GM12878 (cell line): Measurements from ENCODE around the gene HOXD3. TPM values are rescaled to one million over a fixed set of nuclear protein-coding genes. Genes with fewer than 3 reads are reported as not detected.

Experiments
- ATAC-seq: fragments of 200-7000 bp; cut with Tn5 transposase; 3 replicates; pipeline ENCODE4 v1.9.1; 2020; ENCODE audit warnings: mild to moderate bottlenecking, moderate library complexity
- BruUV-seq: library from RNA; stranded (reverse); fragments of 400-500 nt; replicated peaks from 2 replicates; lab custom pipeline; 2021; lab: Mats Ljungman, UMichigan
- CTCF ChIA-PET: fragments of 300-600 bp; sonication (Branson Sonifier 250); formaldehyde crosslinking; extraction: SDS; loops from one replicate; lab custom pipeline; 2021; ENCODE audit warnings: inconsistent platforms; lab: Yijun Ruan, JAX
- POLR2A ChIA-PET: fragments of 350-600 bp; formaldehyde crosslinking; extraction: SDS; loops from one replicate; lab custom pipeline; 2021; ENCODE audit warnings: inconsistent platforms; lab: Charles Lee
- RAD21 ChIA-PET: fragments of 300-600 bp; sonication (Branson Sonifier 250); formaldehyde crosslinking; loops from one replicate; lab custom pipeline; 2023; ENCODE audit warnings: antibody characterized with exemption; ENCODE audit not compliant: unreplicated experiment; lab: Charles Lee
- SMC1A ChIA-PET: fragments of 300-600 bp; sonication (Branson Sonifier 250); formaldehyde crosslinking; loops from one replicate; lab custom pipeline; 2023; ENCODE audit not compliant: unreplicated experiment, uncharacterized antibody; lab: Charles Lee
- DNase-seq: peaks from one replicate; pipeline ENCODE4 v3.0.0-alpha.2; 2011; ENCODE audit warnings: low read depth, low spot score
- FAIRE-seq: peaks from 3 replicates; lab custom pipeline; 2011; peaks lifted over from hg19 to GRCh38; lab: Jason Lieb, UNC
- H2AFZ ChIP-seq: 2 replicates; pipeline ENCODE4 v1.6.0; 2011; ENCODE audit warnings: low read depth, low read length, control low read depth; ENCODE audit not compliant: control insufficient read depth
- H3K27ac ChIP-seq: 2 replicates; pipeline ENCODE4 v1.5.1; 2011; ENCODE audit warnings: control low read depth; ENCODE audit not compliant: control insufficient read depth, insufficient read depth
- H3K27me3 ChIP-seq, 2 experiments: replicated peaks in 1 of 2; 2 replicates each; pipeline versions ENCODE4 v1.6.0 to v1.6.1; 2011; ENCODE audit warnings: low read length in 1 of 2; ENCODE audit not compliant: control insufficient read depth in 2 of 2, insufficient read depth in 2 of 2
- H3K36me3 ChIP-seq, 2 experiments: 2 replicates each; pipeline ENCODE4 v1.5.1; 2011; ENCODE audit warnings: low read length in 1 of 2; ENCODE audit not compliant: control insufficient read depth in 2 of 2, insufficient read depth in 2 of 2
- H3K4me1 ChIP-seq: 2 replicates; pipeline ENCODE4 v1.6.1; 2011; ENCODE audit warnings: mild to moderate bottlenecking, low read length, moderate library complexity, mixed read lengths; ENCODE audit not compliant: control insufficient read depth, insufficient read depth
- H3K4me2 ChIP-seq: 2 replicates; pipeline ENCODE4 v1.6.0; 2011; ENCODE audit warnings: control low read depth; ENCODE audit not compliant: control insufficient read depth, insufficient read depth
- H3K4me3 ChIP-seq: fragments of 200-600 bp; sonication (generic); 2 replicates; pipeline ENCODE4 v1.5.1; 2016
- H3K79me2 ChIP-seq: 2 replicates; pipeline ENCODE4 v1.6.0; 2011; ENCODE audit warnings: low read length; ENCODE audit not compliant: control insufficient read depth, insufficient read depth
- H3K9ac ChIP-seq: 2 replicates; pipeline ENCODE4 v1.8.0; 2011; ENCODE audit warnings: low read length, control low read depth, mixed read lengths; ENCODE audit not compliant: control insufficient read depth, insufficient read depth
- H3K9me3 ChIP-seq: replicated peaks from 3 replicates; pipeline ENCODE4 v1.5.1; 2011; ENCODE audit warnings: mild to moderate bottlenecking, low read length; ENCODE audit not compliant: control insufficient read depth, insufficient read depth
- H4K20me1 ChIP-seq: 2 replicates; pipeline ENCODE4 v1.6.0; 2011; ENCODE audit not compliant: control insufficient read depth, insufficient read depth
- DPF2 ChIP-seq: fragments of 450-650 bp; IDR thresholded peaks from 2 replicates; pipeline ENCODE4 v1.6.1; 2017; ENCODE audit warnings: mild to moderate bottlenecking
- FOS ChIP-seq: IDR thresholded peaks from 3 replicates; pipeline ENCODE4 v1.6.1; 2011; ENCODE audit warnings: borderline replicate concordance; ENCODE audit not compliant: insufficient read length; ENCODE audit errors: extremely low read depth
- FOXM1 ChIP-seq: IDR thresholded peaks from 2 replicates; pipeline ENCODE4 v1.6.1; 2012; ENCODE audit warnings: low read depth, mild to moderate bottlenecking, inconsistent platforms, low read length, moderate library complexity
- IKZF2 ChIP-seq, 2 experiments: fragments of 450-650 bp; IDR thresholded peaks; 2 replicates each; pipeline ENCODE4 v1.6.1; 2017; ENCODE audit warnings: mild to moderate bottlenecking in 2 of 2, moderate library complexity in 2 of 2
- KLF5 ChIP-seq: fragments of 450-650 bp; IDR thresholded peaks from 2 replicates; pipeline ENCODE4 v1.6.1; 2014; ENCODE audit warnings: mild to moderate bottlenecking; ENCODE audit not compliant: partially characterized antibody
- PAX5 ChIP-seq: IDR thresholded peaks from 2 replicates; pipeline ENCODE4 v1.6.1; 2011; ENCODE audit warnings: low read depth, low read length, borderline replicate concordance
- POLR2AphosphoS5 ChIP-seq: IDR thresholded peaks from 2 replicates; pipeline ENCODE4 v1.6.1; 2011; ENCODE audit warnings: mild to moderate bottlenecking, low read length, inconsistent platforms
- SMAD1 ChIP-seq: fragments of 450-650 bp; IDR thresholded peaks from 2 replicates; pipeline ENCODE4 v1.6.1; 2018; ENCODE audit warnings: mild to moderate bottlenecking, low read depth; ENCODE audit not compliant: partially characterized antibody
- SREBF1 ChIP-seq: IDR thresholded peaks from 2 replicates; pipeline ENCODE4 v1.6.1; 2012; ENCODE audit warnings: mild to moderate bottlenecking, low read length
- ZNF207 ChIP-seq: fragments of 450-650 bp; IDR thresholded peaks from 2 replicates; pipeline ENCODE4 v1.6.1; 2014; ENCODE audit warnings: antibody characterized with exemption, mild to moderate bottlenecking, borderline replicate concordance
- ZNF24 ChIP-seq: fragments of 450-650 bp; IDR thresholded peaks from 2 replicates; pipeline ENCODE4 v1.6.1; 2017; ENCODE audit warnings: antibody characterized with exemption, mild to moderate bottlenecking
- WGBS: methylation state at CpG from one replicate; pipeline ENCODE4 v1.1.6; 2016; ENCODE audit warnings: low lambda C conversion rate; ENCODE audit not compliant: insufficient replicate concordance, insufficient coverage; ENCODE audit errors: missing lambda C conversion rate; 5-methylcytosine and 5-hydroxymethylcytosine counted together
- in situ Hi-C: fragments of 300-500 bp; cut with MboI; formaldehyde crosslinking; loops from 9 replicates; pipeline ENCODE4 v1.14.3; 2018; ENCODE audit warnings: mixed read lengths
- intact Hi-C: fragments of 100-400 bp; cut with micrococcal nuclease; formaldehyde crosslinking; loops from one replicate; pipeline ENCODE4 v1.14.2; 2022; ENCODE audit not compliant: unreplicated experiment
- polyA plus RNA-seq, 11 experiments: library from polyadenylated mRNA; depleted of rRNA in 4 of 11; unstranded in 6 of 11; stranded (reverse) in 5 of 11; fragments of >200 nt; fragmentation: Nextera tagmentation in 4 of 11; fragmentation: Illumina TruSeq in 1 of 11; extraction: Ambion mirVana in 4 of 11; extraction: Trizol in 1 of 11; gene quantifications; 1 replicate in 1 of 11; 2 replicates in 10 of 11; pipeline versions ENCODE4 v1.2.1 to v1.2.3, GENCODE V29; 2011 to 2016; ENCODE audit warnings: inconsistent platforms in 2 of 11, missing spikeins in 2 of 11, low read depth in 1 of 11
- total RNA-seq, 4 experiments: library from RNA; depleted of rRNA in 3 of 4; stranded (reverse); fragments of >200 nt in 3 of 4; fragmentation: Illumina TruSeq in 1 of 4; extraction: Trizol in 1 of 4; gene quantifications; 2 replicates each; pipeline versions ENCODE4 v1.2.1 to v1.2.3, GENCODE V29; 2013 to 2021
- TF ChIP-seq, protein P1 (sequence below): IDR thresholded peaks from 2 replicates; pipeline ENCODE4 v1.6.1; 2011; ENCODE audit warnings: borderline replicate concordance, low read depth, mild to moderate bottlenecking, moderate library complexity, low read length; ENCODE audit not compliant: insufficient read depth, poor library complexity, severe bottlenecking
- TF ChIP-seq, protein P2 (sequence below): IDR thresholded peaks from 2 replicates; pipeline ENCODE4 v1.6.1; 2012; ENCODE audit warnings: improper control_type of control experiment, low read depth, low read length; ENCODE audit not compliant: insufficient replicate concordance
- TF ChIP-seq, protein P3 (sequence below): fragments of 450-650 bp; IDR thresholded peaks from 2 replicates; pipeline ENCODE4 v1.6.1; 2017; ENCODE audit warnings: borderline replicate concordance
- TF ChIP-seq, protein P4 (sequence below): fragments of 450-650 bp; IDR thresholded peaks from 2 replicates; pipeline ENCODE4 v1.6.1; 2017; ENCODE audit warnings: low read depth, mild to moderate bottlenecking, moderate library complexity

HOXD3 gene
- total and polyA plus RNA-seq, 10 of the 15 experiments (the other 5 are each of a cell fraction or from before 2014, with no cell fraction given) = not detected

DNA sequence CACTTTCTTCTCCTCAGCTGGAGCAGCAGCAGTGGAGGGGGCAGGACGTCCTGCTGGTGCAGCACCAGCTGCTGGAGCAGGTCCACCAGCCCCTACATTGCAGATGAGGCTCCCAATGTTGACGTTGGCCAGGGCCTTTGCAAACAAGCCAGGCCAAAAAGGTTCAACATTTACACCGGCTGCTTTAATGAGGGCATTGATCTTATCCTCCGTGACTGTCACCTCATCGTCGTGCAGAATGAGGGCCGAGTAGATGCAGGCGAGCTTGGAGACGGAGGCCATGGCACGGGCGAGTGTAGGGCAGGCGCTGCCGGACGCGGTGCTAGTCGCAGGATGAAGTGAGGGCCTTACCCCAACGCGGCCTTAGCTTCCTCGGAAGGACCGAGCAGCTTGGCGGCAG, 43.9 kb downstream of the HOXD3 start:
- no peak overlapping the region for H3K27ac ChIP-seq
- no peak overlapping the region for H3K4me2 ChIP-seq
- no peaks in the 10 kb centered on the region for H3K4me1 ChIP-seq
- ChIA-PET CTCF (interaction anchor here (0.7 kb wide), 1 partner anchor 1815 kb away, joined by 3 read pairs; no protein-coding TSS in a partner anchor), RAD21 (no interaction called here), POLR2A (no interaction called here), SMC1A (interaction anchor here (0.6 to 1.8 kb wide), 3 partner anchors 9 to 39 kb away, joined by 3 to 4 read pairs (median 4); no protein-coding TSS in a partner anchor)
- no peaks in the 10 kb centered on the region for H3K79me2 ChIP-seq
- no peak for FAIRE-seq
- H3K36me3 ChIP-seq = no peaks in the 10 kb centered on the region
- no peak for ATAC-seq
- no peak for DNase-seq
- no peaks in the 10 kb centered on the region for H4K20me1 ChIP-seq
- H3K9ac ChIP-seq = no peak overlapping the region
- intact Hi-C loops (no loop called here), in situ Hi-C loops (no loop called here)
- H3K4me3 ChIP-seq = no peak overlapping the region
- no peaks in the 10 kb centered on the region for H3K9me3 ChIP-seq
- H2AFZ ChIP-seq = no peak overlapping the region
- 75% methylated on average over 21 of the region's 21 CpGs for WGBS
- no TSS peak for BruUV-seq
- no peaks in the 10 kb centered on the region; a peak in 1 of 4 replicates for H3K27me3 ChIP-seq
- TF ChIP-seq ZNF24 (no peak), DPF2 (no peak), FOS (no peak), SREBF1 (no peak), FOXM1 (no peak), KLF5 (no peak), SMAD1 (no peak), POLR2AphosphoS5 (no peak), ZNF207 (no peak), IKZF2 (IDR thresholded peaks at IDR 0.05) (no peak), PAX5 (no peak)
- TF ChIP-seq, protein P1, sequence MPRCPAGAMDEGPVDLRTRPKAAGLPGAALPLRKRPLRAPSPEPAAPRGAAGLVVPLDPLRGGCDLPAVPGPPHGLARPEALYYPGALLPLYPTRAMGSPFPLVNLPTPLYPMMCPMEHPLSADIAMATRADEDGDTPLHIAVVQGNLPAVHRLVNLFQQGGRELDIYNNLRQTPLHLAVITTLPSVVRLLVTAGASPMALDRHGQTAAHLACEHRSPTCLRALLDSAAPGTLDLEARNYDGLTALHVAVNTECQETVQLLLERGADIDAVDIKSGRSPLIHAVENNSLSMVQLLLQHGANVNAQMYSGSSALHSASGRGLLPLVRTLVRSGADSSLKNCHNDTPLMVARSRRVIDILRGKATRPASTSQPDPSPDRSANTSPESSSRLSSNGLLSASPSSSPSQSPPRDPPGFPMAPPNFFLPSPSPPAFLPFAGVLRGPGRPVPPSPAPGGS = no peak
- TF ChIP-seq, protein P2, sequence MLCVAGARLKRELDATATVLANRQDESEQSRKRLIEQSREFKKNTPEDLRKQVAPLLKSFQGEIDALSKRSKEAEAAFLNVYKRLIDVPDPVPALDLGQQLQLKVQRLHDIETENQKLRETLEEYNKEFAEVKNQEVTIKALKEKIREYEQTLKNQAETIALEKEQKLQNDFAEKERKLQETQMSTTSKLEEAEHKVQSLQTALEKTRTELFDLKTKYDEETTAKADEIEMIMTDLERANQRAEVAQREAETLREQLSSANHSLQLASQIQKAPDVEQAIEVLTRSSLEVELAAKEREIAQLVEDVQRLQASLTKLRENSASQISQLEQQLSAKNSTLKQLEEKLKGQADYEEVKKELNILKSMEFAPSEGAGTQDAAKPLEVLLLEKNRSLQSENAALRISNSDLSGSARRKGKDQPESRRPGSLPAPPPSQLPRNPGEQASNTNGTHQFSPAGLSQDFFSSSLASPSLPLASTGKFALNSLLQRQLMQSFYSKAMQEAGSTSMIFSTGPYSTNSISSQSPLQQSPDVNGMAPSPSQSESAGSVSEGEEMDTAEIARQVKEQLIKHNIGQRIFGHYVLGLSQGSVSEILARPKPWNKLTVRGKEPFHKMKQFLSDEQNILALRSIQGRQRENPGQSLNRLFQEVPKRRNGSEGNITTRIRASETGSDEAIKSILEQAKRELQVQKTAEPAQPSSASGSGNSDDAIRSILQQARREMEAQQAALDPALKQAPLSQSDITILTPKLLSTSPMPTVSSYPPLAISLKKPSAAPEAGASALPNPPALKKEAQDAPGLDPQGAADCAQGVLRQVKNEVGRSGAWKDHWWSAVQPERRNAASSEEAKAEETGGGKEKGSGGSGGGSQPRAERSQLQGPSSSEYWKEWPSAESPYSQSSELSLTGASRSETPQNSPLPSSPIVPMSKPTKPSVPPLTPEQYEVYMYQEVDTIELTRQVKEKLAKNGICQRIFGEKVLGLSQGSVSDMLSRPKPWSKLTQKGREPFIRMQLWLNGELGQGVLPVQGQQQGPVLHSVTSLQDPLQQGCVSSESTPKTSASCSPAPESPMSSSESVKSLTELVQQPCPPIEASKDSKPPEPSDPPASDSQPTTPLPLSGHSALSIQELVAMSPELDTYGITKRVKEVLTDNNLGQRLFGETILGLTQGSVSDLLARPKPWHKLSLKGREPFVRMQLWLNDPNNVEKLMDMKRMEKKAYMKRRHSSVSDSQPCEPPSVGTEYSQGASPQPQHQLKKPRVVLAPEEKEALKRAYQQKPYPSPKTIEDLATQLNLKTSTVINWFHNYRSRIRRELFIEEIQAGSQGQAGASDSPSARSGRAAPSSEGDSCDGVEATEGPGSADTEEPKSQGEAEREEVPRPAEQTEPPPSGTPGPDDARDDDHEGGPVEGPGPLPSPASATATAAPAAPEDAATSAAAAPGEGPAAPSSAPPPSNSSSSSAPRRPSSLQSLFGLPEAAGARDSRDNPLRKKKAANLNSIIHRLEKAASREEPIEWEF = no peak
- TF ChIP-seq, protein P3, sequence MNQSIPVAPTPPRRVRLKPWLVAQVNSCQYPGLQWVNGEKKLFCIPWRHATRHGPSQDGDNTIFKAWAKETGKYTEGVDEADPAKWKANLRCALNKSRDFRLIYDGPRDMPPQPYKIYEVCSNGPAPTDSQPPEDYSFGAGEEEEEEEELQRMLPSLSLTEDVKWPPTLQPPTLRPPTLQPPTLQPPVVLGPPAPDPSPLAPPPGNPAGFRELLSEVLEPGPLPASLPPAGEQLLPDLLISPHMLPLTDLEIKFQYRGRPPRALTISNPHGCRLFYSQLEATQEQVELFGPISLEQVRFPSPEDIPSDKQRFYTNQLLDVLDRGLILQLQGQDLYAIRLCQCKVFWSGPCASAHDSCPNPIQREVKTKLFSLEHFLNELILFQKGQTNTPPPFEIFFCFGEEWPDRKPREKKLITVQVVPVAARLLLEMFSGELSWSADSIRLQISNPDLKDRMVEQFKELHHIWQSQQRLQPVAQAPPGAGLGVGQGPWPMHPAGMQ = no peak
- TF ChIP-seq, protein P4, sequence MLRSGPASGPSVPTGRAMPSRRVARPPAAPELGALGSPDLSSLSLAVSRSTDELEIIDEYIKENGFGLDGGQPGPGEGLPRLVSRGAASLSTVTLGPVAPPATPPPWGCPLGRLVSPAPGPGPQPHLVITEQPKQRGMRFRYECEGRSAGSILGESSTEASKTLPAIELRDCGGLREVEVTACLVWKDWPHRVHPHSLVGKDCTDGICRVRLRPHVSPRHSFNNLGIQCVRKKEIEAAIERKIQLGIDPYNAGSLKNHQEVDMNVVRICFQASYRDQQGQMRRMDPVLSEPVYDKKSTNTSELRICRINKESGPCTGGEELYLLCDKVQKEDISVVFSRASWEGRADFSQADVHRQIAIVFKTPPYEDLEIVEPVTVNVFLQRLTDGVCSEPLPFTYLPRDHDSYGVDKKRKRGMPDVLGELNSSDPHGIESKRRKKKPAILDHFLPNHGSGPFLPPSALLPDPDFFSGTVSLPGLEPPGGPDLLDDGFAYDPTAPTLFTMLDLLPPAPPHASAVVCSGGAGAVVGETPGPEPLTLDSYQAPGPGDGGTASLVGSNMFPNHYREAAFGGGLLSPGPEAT = no peak
